Uterus (tissue), 4 donors: Measurements from ENCODE around the gene KRTAP1-3. TPM values are rescaled to one million over a fixed set of nuclear protein-coding genes. Genes with fewer than 3 reads are reported as not detected.
"Not testable (repeated sequence)": the region's sequence is repeated elsewhere in the genome, so short reads cannot be mapped to it uniquely, and the experiment has no call there.

ENCODE experiments used
- DNase-seq, 2 donors: peaks; one replicate each; pipeline ENCODE4 v3.0.0-alpha.2; 2019 to 2020
- H3K27ac ChIP-seq, 2 donors: fragments of 200-600 bp; sonication (generic); 1 replicate in 1 of 2; 2 replicates in 1 of 2; pipeline ENCODE4 v1.5.1; 2016 to 2018
- H3K27me3 ChIP-seq, 2 donors: fragments of 200-600 bp; sonication (generic); one replicate each; pipeline ENCODE4 v1.5.1; 2018 to 2019; ENCODE audit warnings: control low read depth in 1 of 2
- H3K36me3 ChIP-seq, 2 donors: fragments of 200-600 bp; sonication (generic); one replicate each; pipeline ENCODE4 v1.5.1; 2019; ENCODE audit warnings: control low read depth in 1 of 2
- H3K4me1 ChIP-seq, 2 donors: fragments of 200-600 bp; sonication (generic); one replicate each; pipeline ENCODE4 v1.5.1; 2018 to 2019; ENCODE audit warnings: control low read depth in 1 of 2
- H3K4me3 ChIP-seq, 2 donors: fragments of 200-600 bp; sonication (generic); 1 replicate in 1 of 2; 2 replicates in 1 of 2; pipeline ENCODE4 v1.5.1; 2018 to 2019; ENCODE audit warnings: mild to moderate bottlenecking in 1 of 2
- H3K9me3 ChIP-seq, 2 donors: fragments of 200-600 bp; sonication (generic); one replicate each; pipeline ENCODE4 v1.5.1; 2019; ENCODE audit warnings: control low read depth in 1 of 2
- CTCF ChIP-seq, 4 experiments: fragments of 200-600 bp in 2 of 4; fragments of 450-650 bp in 2 of 4; sonication (generic) in 2 of 4; IDR thresholded peaks; one replicate each; pipeline ENCODE4 v1.5.1; 2016 to 2019; ENCODE audit warnings: antibody characterized with exemption in 4 of 4, mild to moderate bottlenecking in 2 of 4, moderate library complexity in 1 of 4
- POLR2A ChIP-seq, 2 donors: fragments of 450-650 bp; IDR thresholded peaks; one replicate each; pipeline ENCODE4 v1.6.1; 2016; ENCODE audit warnings: antibody characterized with exemption in 2 of 2, mild to moderate bottlenecking in 1 of 2, moderate library complexity in 1 of 2
- intact Hi-C: fragments of 100-400 bp; cut with DNase I; formaldehyde crosslinking; loops from one replicate; pipeline ENCODE4 v1.15.1; 2023; ENCODE audit warnings: low total_unique reads
- total RNA-seq, 4 donors: library from RNA; depleted of rRNA in 3 of 4; stranded (reverse); fragments of >200 nt in 3 of 4; gene quantifications; one replicate each; pipeline versions ENCODE4 v1.1.0 to v1.2.4, GENCODE V29; 2014 to 2023
- donor health status: DM: yes; HTN: yes; CAD: no.

Gene KRTAP1-3
- total RNA-seq, 4 donors from 2014 or later: not detected

GRCh38 chr17:41049110-41049509, 14.4 kb upstream of the KRTAP1-3 start:
- Histone ChIP-seq H3K4me1 (no peaks in the 10 kb centered on the region), H3K4me3 (no peak overlapping the region), H3K27ac (no peak overlapping the region), H3K9me3 (no peaks in the 10 kb centered on the region), H3K36me3 (no peaks in the 10 kb centered on the region), H3K27me3 (no peaks in the 10 kb centered on the region)
- no peak for DNase-seq
- TF ChIP-seq CTCF (IDR thresholded peaks at IDR 0.05) (no peak), POLR2A (IDR thresholded peaks at IDR 0.05) (no peak)
- intact Hi-C loops: no loop called here

GRCh38 chr17:41048441-41048840, 13.8 kb upstream of the KRTAP1-3 start:
- TF ChIP-seq CTCF (IDR thresholded peaks at IDR 0.05): no peak
- TF ChIP-seq POLR2A (IDR thresholded peaks at IDR 0.05): no peak

GRCh38 chr17:41046735-41047465, 12.2 kb upstream of the KRTAP1-3 start, which contains the start of gene KRTAP2-1:
Gene KRTAP2-1, minus strand, starts transcription at chr17:41047316. Its CDS starts 49 bp downstream, at chr17:41047267.
- H3K4me1 ChIP-seq, H3K27me3 ChIP-seq, DNase-seq, H3K4me3 ChIP-seq, H3K9me3 ChIP-seq, H3K27ac ChIP-seq, H3K36me3 ChIP-seq, intact Hi-C loops: not testable (repeated sequence)

More at GRCh38 chr17:41048441-41048840, 13.8 kb upstream of the KRTAP1-3 start:
- H3K9me3 ChIP-seq: no peaks in the 10 kb centered on the region
- no peak overlapping the region for H3K27ac ChIP-seq
- intact Hi-C loops: no loop called here
- H3K27me3 ChIP-seq: no peaks in the 10 kb centered on the region
- no peak for DNase-seq
- H3K4me3 ChIP-seq: no peak overlapping the region
- no peaks in the 10 kb centered on the region for H3K4me1 ChIP-seq
- H3K36me3 ChIP-seq: no peaks in the 10 kb centered on the region

GRCh38 chr17:41042953-41043352, 8.3 kb upstream of the KRTAP1-3 start:
- no peaks in the 10 kb centered on the region for H3K27me3 ChIP-seq
- H3K27ac ChIP-seq: no peak overlapping the region
- intact Hi-C loops: no loop called here
- H3K4me3 ChIP-seq: no peak overlapping the region
- DNase-seq: no peak
- H3K9me3 ChIP-seq: no peaks in the 10 kb centered on the region
- H3K36me3 ChIP-seq: no peaks in the 10 kb centered on the region
- no peaks in the 10 kb centered on the region for H3K4me1 ChIP-seq
- no peak for TF ChIP-seq CTCF (IDR thresholded peaks at IDR 0.05)
- TF ChIP-seq POLR2A (IDR thresholded peaks at IDR 0.05): no peak

GRCh38 chr17:41040783-41041571, 6.3 kb upstream of the KRTAP1-3 start, which contains the start of gene KRTAP1-1:
Gene KRTAP1-1, minus strand, starts transcription at chr17:41041450. Its CDS starts 53 bp downstream, at chr17:41041397.
- DNase-seq, H3K27ac ChIP-seq: not testable (repeated sequence)

GRCh38 chr17:41037853-41038350, 3.2 kb upstream of the KRTAP1-3 start:
- Histone ChIP-seq H3K4me3 (no peak overlapping the region), H3K27me3 (no peaks in the 10 kb centered on the region), H3K27ac (no peak overlapping the region), H3K36me3 (no peaks in the 10 kb centered on the region), H3K4me1 (no peaks in the 10 kb centered on the region), H3K9me3 (no peaks in the 10 kb centered on the region)
- no peak for TF ChIP-seq POLR2A (IDR thresholded peaks at IDR 0.05)
- TF ChIP-seq CTCF (IDR thresholded peaks at IDR 0.05): no peak
- intact Hi-C loops: no loop called here
- DNase-seq: no peak

More at GRCh38 chr17:41040783-41041571, 6.3 kb upstream of the KRTAP1-3 start, which contains the start of gene KRTAP1-1:
- H3K4me1 ChIP-seq, H3K4me3 ChIP-seq, intact Hi-C loops, H3K36me3 ChIP-seq, H3K9me3 ChIP-seq, H3K27me3 ChIP-seq: not testable (repeated sequence)
